ENCODE results near the gene VKORC1L1.
"Not testable (repeated sequence)": the region's sequence is repeated elsewhere in the genome, so short reads cannot be mapped to it uniquely, and the experiment has no call there.

Gene VKORC1L1

DNA sequence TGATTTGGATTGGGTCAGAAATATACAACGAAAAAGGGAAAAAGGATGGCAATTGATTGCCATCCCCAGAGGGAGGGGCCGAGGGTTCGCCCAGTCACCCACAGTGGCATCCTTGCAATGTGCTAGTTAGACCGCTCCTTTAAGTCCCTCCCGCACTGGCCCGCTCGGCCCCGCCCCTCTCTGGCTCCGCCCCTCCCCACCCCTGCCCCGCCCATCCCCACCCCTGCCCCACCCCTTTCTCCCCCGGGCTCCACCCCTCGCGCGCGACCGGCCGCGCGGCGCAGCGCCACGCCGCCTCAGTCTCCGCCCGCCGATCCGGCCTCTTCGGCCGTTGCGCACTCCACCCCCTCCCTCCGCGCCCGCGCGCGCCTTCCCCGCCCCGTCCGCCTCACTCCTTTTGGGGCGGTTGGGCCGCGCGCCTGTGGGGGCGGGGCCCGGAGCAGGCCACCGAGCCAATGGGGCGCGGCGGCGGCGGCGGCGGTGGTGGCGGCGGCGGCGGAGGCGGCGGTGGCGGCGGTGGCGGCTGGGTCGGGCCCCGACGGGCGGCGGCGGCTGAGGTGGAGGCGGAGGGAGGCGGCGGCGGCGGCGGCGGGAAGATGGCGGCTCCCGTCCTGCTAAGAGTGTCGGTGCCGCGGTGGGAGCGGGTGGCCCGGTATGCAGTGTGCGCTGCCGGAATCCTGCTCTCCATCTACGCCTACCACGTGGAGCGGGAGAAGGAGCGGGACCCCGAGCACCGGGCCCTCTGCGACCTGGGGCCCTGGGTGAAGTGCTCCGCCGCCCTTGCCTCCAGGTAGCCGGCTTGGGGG is at the start of gene VKORC1L1:
Gene VKORC1L1, plus strand, starts transcription at position 299 of the 806 bp plus-strand sequence. Its CDS starts 298 bp downstream, at position 597.
- DNase-seq (ENCODE audit: low read depth, low spot score), result peak; percentile 98

DNA sequence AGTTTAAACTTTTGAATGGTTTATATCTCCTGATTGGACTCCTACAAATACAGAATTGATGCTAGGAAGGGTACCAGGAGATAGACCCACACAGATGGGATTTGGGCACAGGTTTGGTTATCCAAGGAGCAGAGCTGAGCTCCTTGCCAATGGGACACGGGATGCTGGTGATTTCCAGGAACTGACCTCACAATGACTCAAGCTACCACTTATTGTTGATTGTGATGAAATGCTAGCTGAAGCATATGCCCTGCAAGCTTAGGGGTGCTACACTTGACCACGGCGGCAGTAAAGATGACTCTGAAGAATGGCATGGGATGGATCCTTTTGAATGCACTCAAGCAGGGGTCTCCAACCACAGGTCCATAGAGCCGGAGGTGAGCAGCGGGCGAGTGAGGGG is 45.5 kb upstream of the VKORC1L1 start:
- no peak for DNase-seq (ENCODE audit: low read depth, low spot score)

DNA sequence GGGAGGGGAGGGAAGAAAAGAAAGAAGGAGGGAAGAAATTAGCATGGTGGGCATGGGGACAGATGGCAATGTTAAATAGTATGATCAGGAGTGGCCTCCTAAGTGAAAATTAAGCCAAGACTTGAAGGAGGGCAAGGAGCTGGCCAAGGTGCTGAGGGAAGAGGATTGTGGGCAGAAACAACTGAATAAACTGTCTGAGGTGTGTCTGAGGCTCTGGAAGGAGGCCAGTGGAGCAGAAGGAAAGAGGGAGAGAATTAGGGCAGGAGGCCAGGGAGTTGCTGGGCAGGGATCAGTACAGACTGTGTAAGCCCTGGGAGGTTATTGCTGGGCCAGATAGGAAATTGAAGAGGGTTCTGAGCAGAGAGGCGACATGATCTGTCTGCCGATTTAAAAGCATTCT is 40.6 kb upstream of the VKORC1L1 start:
- peak; percentile 78 for DNase-seq (ENCODE audit: low read depth, low spot score)

DNA sequence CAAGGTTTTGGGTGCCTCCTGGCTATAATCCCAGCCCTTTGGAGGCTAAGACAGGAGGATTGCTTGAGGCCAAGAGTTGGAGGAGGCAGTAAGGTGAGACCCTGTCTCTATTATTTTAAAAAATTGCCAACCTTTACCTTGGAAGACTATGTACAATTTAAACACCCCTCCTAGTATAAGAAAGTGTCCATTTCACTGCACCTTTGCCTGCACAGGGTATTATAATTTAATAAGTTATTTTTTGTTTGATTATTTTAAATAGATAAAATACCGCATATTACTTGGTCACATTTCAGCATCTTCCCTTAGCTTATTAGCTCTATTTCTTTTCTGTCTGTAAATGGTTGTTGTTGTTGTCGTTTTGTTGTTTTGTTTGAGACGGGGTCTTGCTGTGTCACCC is 36.2 kb upstream of the VKORC1L1 start:
- not testable (repeated sequence) for DNase-seq (ENCODE audit: low read depth, low spot score)

DNA sequence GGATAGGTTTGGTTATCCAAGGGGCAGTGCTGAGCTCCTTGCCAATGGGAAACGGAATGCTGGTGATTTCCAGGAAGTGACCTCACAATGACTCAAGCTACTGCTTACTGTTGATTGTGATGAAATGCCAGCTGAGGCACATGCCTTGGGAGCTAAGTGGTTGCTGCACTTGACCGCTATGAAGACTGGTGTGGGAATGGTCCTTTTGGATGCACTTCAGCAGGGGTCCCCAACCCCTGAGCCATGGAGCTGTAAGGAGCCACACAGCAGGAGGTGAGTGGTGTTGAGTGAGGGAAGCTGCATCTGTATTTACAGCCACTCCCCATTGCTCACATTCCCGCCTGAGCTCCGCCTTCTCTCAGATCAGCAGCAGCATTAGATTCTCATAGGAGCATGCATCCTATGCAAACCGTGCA is 35.3 kb upstream of the VKORC1L1 start:
- DNase-seq (ENCODE audit: low read depth, low spot score), result not testable (repeated sequence)

DNA sequence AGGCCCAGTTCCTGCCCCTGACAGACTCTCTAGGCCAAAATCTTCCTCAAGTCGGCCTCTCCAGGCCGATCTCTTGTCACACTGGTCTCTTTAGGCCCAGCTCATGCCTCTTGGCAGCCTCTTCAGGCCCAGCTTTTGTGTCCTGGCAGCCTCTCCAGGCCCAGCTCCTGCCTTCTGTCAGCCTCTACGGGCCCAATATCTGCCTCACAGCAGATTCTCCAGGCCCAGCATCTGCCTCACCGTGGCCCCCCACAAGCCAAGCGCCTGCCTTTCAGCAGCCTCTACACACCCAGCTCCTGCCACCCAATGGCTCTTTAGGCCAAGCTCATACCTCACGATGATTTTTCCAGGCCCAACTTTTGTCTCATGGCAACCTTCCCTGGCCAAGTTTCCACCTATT is 33.0 kb upstream of the VKORC1L1 start:
- no peak for DNase-seq (ENCODE audit: low read depth, low spot score)

DNA sequence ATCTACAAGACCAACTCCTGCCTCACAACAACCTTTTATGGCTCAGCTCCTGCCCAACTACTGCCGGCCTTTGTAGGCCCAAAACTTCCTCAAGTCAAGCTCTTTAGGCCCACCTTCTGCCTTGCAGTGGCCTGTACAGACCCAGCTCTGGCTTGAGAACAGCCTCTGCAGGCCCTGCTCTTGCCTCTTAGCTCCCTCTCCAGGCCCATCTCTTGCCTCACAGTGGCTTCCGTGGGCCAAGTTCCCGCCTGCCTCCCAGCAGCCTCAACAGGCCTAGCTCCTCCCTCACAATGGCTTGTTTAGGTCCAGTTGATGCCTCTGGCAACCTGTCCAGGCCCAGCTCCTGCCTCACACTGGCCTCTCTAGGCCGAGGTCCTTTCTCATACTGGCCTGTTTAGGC is 32.4 kb upstream of the VKORC1L1 start:
- DNase-seq (ENCODE audit: low read depth, low spot score), result no peak

DNA sequence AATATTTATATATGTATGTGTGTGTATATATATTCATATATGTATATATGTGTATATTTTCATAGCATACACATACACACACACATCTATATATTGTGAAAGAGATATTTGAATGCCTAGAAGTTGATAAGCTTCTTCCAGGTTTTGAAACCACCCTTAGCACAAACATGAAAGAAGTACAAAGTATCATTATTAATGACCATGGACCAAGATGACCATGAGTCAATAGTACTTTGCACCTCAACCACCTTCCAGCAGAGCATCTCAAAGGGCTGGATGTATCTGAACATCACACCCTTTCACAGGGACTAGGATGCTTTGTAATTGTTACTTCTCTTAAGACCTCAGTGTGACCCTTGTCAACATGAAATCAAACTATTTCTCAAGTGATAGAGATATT is 29.3 kb upstream of the VKORC1L1 start:
- not testable (repeated sequence) for DNase-seq (ENCODE audit: low read depth, low spot score)

DNA sequence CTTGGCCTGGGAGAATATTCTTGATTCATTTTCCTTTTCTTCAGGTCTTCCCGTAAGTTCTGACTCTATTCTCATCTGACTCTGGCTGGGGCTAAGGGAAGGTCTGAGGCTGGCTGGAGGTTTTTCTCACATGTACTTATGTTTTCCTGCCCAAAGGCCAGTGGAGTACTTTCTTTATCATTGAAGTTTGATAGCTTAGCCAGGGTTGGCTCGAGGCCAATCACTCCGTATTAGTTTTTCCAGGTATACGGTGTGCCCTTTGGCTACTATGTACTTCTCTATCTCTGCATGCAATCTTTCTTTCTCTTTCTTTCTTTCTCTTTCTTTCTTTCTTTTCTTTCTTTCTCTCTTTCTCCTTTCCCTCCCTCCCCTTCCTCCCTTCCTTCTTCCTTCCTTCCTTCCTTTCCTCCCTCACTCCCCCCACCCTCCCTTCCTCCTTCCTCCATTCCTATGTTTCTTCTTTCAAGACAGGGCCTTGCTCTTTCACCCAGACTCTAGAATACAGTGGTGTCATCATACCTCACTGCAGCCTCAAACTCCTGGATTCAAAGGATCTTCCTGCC is 26.8 kb upstream of the VKORC1L1 start:
- no peak for DNase-seq (ENCODE audit: low read depth, low spot score)

DNA sequence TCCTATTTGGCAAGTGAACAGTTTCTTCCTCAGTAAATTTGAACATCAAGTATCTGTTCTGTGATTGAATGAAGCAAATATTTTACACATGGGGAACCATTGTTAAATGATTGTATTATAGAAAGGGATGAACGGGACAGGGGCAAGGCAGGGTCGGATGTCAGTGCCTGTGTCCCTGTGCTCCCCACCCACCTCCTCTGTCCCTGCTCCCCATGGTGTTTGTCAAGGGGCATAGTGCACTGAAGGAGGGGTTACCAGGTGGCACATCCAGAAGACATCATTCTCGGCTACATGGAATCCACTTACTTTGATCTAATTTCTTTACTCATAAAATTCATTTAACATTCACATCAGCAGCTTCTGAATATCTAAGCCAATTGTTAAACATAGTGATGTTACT is 19.4 kb upstream of the VKORC1L1 start:
- DNase-seq (ENCODE audit: low read depth, low spot score), result not testable (repeated sequence)

DNA sequence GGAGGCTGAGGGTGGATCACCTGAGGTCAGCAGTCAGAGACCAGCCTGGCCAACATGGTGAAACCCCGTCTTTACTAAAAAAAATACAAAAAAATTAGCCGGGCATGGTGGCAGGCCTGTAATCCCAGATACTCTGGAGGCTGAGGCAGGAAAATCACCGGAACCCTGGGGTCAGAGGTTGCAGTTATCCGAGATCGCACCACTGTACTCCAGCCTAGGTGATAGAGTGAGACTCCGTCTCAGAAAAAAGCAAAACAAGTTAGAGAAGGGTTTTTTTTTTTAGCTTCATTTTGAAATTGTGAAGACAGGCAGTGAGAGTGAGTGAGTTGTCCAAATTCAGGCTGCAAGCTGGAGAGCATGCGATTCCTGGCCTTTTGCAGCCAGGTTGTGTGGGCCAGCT is 19.0 kb upstream of the VKORC1L1 start:
- DNase-seq (ENCODE audit: low read depth, low spot score), result not testable (repeated sequence)

DNA sequence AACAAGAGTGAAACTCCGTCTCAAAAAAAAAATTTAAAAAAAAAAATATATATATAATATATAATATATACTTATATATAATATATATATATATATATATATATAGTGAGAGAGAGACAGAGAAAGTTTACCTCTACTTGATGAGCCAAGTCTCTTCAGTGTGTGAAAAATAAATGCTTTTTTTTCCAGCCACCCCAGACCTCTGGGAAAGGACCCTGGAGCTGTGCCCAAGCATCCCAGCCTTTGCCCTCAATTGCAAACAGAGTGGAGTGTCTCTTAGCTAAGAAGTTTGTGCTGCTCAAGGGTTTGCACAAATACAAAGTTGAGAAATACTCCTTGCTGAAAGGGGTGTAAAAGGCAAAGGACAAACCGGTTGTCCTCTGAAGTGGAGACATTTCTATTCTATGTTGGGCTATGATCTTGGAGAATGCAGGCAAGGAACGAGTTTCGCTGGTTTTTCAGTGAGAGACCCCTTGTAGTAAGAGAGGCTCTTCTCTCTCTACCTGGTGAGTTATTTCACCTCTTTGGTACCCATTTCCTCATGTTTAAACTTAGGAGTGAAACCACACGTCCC is 15.5 kb upstream of the VKORC1L1 start:
- DNase-seq (ENCODE audit: low read depth, low spot score), result not testable (repeated sequence)

DNA sequence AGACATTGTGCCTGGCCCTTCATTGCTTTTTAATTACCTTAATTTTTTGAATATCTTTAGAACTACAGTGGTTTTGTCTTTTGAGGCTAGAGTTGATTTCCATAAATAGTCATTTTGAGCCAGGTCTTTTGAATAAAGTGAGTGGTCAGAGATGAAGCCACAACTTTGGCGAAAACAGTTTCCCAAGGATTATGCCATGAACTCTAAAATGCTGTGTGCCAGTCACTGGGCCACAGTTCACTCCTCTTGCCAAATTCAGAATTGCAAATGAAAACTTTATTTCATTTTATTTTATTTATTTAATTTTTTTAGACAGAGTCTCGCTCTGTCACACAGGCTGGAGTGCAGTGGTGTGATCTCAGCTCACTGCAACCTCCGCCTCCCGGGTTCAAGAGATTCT is 14.2 kb upstream of the VKORC1L1 start:
- not testable (repeated sequence) for DNase-seq (ENCODE audit: low read depth, low spot score)

DNA sequence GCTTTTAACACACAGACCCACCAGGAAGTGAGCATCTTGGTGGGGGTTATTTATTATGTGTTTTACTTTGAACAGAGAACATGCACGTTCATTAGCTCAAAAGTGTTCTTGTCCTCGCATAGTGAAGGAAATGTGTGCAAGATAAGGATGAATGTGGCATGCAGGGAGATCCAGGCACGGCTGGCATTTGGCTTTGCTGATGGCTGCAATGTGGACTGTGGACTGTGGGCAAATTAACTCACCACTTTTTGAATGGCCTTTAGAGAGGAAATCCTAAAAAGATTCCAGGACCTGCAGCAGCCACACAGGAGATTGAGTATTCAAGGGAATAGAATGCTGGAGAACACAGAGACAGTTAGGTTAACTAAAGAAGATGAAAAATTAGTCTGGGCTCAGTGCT is 6.6 kb upstream of the VKORC1L1 start:
- DNase-seq (ENCODE audit: low read depth, low spot score), result not testable (repeated sequence)

DNA sequence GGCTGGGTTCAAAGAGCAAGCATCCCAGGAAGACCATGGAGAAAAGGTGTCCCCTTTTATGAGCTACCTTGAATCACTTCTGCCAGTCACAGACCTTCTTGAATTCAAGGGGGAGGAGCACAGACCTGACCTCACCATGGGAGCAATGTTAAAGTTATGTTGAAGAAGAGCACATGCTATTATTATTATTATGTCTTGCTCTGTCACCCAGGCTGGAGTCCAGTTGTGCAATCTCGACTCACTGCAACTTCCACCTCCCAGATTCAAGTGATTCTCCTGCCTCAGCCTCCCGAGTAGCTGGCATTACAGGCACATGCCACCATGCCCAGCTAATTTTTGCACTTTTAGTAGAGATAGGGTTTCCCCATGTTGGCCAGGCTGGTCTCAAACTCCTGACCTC is 5.2 kb upstream of the VKORC1L1 start:
- DNase-seq (ENCODE audit: low read depth, low spot score), result not testable (repeated sequence)

DNA sequence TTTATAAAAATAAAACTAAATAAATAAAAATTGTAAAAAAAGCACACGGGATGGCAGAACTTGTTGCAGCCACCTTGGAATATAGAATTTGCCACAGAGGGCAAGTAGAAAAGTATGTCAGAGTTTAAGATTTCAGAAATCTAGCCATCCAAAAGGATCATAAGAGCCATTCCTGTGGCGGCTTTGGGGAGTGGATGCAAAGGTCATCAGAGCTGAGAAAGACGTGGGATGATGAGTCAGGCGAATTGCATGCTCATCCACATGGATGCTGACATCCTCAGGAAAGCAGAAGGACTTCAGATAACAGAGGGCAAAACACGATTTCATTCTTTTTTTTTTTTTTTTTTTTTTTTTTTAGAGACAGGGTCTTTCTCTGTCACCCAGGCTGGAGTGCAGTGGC is 3.6 kb upstream of the VKORC1L1 start:
- DNase-seq (ENCODE audit: low read depth, low spot score), result peak; percentile 35

DNA sequence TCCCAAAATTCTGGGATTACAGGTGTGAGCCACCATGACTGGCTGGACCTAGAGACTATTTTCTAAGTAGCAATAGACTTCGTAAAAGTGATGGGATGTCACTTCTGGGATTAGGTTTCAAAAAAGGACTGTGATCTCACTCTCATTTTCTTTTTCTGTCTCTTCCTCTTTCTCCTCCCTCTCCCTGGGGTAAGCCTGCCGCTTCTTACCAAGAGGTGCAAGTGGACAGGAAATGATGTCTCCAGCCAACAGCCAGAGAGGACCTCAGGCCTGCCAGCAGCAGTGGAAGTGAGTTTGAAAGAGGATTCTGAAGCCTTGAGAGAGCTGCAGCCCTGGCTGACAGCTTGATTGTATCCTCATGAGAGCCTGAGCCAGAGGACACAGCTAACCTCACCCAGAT is 1.4 kb upstream of the VKORC1L1 start:
- DNase-seq (ENCODE audit: low read depth, low spot score), result not testable (repeated sequence)

DNA sequence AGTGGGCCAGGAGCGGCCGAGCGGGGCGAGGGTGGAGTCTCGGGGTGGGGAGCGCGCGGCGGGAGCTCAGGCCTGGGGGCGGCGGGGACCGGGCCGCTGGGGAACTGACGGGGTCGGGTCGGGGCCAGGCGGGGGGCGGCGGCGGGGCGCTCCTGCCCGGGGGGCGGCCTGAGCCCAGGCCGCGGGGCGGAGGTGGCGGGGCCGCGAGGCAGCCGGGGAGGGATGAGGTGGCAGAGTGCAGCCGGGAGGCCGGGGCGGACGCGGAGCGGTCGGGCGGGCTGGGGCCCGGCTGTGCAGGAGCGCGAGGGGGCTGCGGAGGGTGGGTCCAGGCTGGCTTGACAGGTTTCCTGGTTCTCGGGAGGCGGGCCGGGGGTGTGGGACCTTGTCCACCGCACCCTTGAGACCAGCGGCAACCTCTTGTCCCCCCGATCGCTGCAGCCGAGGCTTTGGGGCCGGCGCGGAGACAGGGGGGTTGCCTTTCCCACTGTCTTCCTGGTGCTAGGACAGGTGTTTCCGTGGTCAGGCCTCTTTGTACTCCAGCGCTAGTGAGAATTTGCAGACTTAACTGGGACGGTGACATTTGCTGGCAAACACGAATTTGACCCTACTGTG is 814 bp downstream of the VKORC1L1 start:
- peak; percentile 36 for DNase-seq (ENCODE audit: low read depth, low spot score)

DNA sequence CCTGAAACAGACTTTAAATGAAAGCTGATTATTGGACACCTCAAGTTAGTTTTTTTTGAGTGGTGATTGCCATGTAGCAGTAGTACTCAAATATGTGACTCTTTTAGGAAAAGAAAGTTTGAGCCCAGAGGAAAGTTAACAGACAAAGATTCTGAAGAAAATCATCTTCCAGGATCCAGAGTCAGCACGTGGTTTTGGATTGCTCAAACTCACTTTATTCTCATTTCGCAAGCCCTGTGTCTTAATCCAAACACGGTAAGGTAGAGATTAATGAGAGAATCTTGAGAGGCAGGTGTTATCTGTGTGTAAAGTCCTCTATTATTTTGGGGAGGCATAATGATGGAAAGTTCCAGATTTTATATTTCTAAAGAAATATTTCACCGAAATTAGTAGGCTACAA is 2.8 kb downstream of the VKORC1L1 start:
- not testable (repeated sequence) for DNase-seq (ENCODE audit: low read depth, low spot score)

DNA sequence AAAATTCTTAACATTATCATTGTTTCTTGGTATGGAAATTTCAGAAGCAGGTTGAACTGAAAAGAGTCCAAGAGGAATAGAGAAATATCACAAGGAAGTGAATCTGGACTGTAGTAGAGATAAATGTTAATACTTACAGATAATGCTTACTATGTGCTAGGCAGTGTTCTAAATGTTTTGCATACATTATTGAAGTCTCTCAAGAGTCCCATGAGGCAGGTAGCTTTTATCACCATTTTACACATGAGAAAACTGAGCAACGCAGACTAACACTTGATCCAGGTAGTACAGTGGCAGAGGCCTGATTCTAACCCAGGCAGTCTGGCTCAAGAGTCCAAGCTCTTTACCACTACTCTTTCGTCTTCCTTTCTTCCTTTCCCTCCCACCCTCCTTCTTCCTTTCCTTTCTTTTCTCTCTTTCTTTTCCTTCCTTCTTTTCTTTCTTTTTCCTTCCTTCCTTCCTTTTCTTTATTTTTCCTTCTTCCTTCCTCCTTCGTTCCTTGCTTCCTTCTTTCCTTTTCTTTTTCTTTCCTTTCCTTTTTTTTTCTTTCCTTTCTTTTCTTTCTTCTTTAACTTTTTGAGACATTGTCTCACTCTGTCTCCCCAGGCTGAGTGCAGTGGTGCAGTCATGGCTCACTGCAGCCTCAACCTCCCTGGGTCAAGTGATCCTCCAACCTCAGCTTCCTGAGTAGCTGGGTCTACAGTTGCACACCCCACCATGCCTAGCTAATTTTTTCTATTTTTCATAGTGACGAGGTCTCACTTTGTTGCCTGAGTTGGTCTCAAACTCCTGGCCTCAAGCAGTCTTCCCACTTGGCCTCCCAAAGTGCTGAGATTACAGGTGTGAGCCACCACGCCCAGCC is 6.6 kb downstream of the VKORC1L1 start:
- DNase-seq (ENCODE audit: low read depth, low spot score), result not testable (repeated sequence)

DNA sequence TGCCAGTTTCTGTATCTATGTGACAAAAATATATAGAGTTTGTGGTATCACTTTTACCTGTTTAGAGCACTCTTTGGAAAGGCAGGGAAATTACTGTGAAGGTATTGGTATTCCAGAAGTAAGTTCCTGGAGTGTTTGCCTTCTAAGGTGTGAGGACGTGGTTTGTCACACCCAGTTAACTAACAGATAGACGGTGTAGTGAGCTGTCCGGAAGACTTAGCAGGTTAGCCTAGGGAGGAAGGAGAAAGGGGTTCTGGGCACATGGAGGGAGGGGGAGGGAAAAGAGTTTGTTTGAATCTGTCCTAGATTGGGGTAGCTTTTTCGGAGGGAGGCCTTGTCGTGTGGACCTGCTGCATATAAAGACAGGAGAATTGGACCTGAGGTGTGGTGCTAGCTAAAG is 7.4 kb downstream of the VKORC1L1 start:
- not testable (repeated sequence) for DNase-seq (ENCODE audit: low read depth, low spot score)
